GM21528 (cell line): ENCODE measurements around the gene SLC2A10.

Experiments
- ATAC-seq: cut with Tn5 transposase; IDR thresholded peaks from one replicate; pipeline ENCODE4 v1.9.1; 2021; ENCODE audit warnings: mild to moderate bottlenecking, moderate library complexity; ENCODE audit not compliant: unreplicated experiment, low FRiP score

Gene SLC2A10

DNA sequence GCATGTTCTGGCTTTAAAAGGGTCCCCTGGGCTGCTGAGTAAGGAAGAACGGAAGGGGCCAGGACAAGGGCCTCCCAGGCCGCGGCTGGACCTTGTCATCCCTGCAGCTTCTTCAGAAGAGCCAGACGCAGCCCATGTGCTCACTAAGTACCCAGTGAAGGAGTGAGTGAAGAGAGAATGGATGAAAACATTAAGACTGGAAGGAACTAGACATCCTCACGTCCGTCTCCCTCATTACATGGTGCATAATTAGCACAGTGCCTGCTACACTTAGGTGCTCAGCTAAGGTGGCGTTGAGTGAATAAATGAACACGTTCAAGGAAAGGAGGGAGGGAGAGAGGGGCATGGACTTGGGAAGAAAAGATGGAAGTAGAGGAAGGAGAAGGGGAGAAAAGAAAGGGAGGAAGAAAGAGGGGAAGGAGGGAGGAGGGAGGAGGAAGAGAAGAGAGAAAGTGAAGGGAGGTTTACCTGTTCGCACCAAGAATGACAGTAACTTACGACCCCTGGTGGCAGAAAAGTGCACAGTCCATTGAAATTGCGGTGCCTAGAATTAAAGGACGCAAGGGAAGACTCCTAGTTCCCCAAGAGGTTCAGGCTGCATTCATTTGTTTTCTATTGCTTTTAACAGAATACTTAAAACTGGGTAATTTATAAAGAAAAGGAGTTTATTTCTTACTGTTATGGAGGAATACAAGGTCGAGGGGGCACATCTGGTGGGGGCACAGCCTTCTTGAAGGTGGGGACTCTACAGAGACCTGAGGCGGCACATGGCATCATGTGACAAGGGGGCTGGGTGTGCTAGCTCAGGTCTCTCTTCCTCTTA, 28.2 kb upstream of the SLC2A10 start:
- no peak for ATAC-seq

DNA sequence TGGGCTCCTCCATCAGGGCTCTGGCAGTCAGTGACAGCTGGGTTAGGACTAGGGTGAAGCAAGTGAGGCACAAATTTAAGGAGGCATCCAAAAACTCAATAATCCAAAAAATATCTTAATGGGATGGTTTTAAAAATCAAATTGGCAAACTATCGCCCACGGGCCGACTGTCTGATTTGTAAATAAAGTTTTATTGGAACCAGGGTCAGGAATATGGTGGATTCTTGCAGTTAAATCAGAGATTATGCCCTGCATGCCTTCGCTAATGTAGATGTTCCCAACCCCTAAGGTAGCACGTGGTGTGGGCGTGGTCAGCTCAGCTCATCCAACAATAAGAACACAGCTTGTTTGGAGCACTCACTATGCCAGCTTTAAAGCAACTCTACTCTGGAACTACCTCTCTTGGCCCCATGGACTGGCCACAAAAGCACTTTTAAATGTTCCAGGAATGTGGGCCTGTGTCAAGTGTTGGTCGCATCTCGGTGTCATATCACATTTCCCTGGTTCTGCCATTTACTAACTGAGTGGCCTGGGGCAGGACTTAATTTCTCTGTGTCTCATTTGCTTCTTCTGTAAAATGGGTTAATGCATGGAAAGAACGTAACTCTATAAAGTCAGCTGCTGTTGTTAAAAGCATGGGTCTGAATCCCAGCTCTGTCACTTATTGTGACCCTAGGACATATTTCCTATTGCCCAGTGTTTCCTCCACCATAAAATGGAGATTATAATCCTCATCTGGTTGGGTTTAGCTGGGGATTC, 27.2 kb upstream of the SLC2A10 start:
- ATAC-seq, result no peak

DNA sequence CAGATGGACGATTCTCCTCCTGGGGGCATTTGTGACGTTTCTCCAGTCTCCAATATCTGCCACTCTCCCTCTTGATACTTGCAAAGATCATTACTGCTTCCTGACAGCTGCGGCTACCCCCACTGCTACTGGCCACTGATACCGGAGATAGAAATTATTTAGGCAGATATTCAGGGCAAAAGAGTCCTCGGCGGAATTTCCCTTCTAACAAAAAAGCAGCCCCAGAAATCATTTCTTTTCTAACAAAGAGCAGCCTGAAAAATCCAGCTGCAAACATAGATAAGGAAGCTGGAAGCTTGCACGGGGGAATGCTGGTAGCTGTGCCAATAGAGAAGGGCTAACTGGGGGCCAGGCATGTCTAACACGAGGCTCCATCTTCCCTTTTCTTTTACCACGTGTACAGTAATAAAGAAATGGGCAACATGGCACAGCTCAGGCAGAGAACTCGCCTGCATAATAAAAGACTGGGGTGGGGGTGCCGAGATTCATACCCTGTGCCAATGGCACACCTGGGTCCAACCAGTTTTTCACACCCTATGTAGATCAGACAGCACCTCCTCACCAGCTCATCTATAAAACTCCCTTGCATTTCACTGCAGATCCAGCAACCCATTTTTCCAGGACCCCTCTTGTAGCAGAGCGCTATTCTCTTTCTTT, 26.3 kb upstream of the SLC2A10 start:
- ATAC-seq, result no peak

DNA sequence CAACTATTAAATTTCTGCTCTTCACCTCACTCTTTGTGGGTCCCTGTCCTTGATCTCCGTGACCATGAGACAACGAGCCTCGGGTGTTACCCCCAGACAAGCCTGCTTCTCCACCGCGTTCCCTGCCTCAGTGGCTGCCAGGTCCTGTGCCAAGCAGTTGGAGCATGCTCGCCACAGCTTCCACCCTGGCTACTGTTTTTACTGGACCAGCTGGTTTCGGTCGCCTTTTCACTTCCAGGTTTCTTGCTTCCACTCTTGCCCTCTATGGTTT, 25.8 kb upstream of the SLC2A10 start:
- ATAC-seq, result no peak

DNA sequence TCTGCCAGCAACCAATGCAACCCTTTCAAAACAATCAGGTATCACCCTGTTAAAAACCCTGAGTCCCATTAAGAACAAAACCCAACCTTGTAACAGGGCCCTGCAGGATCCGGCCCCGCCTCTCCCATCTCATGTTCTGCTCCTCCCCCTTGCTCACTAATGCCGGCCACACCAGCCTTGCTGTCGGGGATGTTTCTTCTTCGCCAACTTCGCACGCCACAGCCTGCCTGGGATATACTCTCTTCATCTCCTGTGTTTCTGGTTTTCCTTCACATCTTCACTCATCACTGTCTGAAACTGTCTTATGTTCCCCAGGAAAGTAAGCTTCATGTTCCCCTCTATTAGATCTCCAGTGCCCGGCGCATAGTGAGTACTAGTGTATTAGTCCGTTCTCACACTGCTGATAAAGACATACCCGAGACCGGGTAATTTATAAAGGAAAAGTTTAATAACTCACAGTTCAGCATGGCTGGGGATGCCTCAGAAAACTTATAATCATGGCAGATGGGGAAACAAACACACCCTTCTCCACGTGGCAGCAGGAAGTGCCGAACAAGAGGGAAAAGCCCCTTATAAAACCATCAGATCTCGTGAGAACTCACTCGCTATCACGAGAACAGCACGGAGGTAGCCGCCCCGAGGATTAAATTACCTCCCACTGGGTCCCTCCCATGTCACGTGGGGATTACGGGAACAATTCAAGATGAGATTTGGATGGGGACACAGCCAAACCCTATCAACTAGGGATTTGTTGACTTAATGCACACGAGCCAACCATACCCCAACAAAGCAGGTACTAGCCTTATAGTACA, 25.3 kb upstream of the SLC2A10 start:
- no peak for ATAC-seq

DNA sequence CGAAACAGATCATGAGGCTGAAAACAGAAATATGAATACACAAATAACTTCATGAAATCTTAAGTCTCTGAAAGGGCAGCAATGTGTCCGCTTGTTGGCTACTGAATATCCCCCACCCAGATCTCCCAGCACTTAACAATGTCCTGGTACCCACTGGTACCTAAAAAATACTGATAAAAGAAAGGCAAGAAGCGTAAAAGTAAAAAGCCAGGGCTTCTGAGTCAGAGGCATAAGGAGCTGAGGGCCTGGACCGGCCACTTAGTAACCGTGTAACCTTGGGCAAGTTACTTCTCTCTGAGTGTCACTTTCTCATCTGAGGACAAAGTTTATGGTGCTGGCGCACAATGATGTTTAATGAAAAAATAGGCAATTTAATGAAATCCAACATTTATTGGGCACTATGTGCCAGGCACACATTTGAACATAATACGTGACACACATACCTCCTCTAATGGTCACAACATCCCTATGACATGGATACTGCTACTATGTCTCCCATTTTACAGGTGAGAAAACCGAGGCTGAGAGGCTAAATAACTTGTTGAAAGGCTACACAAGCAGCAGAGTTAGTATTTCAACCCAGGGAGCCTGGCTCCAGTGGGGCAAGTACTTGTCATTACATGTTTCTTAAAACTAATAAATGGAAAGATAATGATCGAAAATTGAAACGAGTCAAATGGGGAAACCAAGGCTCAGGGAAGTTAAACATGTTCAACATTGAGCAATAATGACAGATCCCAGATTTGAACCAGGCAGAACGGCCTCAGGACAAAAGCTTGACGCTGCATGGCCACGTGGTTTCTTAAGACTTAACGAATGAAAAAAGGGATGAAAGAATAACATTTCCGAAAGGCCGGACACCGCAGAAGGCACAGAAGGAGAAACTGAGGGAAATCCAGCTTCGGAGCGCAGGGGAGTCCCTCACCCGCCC, 21.0 kb upstream of the SLC2A10 start:
- ATAC-seq, result peak; percentile 1

DNA sequence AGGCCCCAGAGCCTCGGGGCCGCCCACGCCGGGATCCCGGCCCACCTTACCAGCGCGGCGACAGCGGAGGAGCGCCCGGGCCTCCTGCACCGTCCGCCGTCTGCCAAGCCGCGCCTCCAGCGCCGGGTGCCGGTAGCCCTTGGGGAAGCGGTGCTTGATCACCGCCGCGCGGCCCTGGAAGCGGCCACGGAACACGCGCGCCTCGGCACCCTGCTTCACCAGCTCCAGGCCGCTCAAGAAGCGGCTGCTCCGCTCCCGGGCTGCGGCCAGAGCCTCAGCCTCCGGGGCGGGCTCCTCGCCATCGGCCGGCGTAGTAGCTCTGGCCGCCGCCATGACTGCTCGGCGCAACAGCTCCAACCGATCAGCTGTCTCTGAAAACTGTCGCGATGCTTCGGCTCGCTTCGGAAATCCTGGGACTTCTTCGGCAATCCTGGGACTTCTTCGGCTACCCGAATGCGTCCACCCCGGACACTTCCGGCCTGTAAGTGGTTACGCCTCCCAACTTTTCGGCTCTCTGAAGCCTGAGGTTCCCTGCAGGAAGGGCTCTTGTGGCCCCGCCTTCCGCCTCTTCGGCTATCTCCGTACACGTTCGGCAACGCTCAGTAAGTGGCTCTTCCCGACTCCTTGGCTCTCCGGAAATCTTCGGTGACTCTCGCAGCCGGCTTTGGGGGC, 20.2 kb upstream of the SLC2A10 start, which contains the start of gene TP53RK:
TSS of gene TP53RK (minus strand) at position 363 of the 672 bp plus-strand sequence. CDS start at position 333, 30 bp downstream.
- peak; percentile 93 for ATAC-seq

DNA sequence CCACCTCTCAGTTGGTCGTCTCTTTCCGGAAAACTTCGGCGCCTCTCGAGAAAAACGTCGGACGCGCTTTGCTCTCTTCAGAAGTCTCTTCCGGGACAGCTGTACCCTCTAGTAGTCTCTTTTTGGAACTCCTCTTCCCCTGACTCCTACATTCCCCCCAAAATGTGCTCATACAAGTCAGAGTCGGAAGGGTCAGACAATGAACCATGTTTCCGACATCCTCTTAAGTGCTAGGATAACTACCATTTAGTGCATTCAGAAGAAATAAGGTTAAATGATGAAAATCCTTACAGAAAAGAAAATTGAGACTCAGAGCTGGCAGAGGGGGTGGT, 19.7 kb upstream of the SLC2A10 start:
- no peak for ATAC-seq

DNA sequence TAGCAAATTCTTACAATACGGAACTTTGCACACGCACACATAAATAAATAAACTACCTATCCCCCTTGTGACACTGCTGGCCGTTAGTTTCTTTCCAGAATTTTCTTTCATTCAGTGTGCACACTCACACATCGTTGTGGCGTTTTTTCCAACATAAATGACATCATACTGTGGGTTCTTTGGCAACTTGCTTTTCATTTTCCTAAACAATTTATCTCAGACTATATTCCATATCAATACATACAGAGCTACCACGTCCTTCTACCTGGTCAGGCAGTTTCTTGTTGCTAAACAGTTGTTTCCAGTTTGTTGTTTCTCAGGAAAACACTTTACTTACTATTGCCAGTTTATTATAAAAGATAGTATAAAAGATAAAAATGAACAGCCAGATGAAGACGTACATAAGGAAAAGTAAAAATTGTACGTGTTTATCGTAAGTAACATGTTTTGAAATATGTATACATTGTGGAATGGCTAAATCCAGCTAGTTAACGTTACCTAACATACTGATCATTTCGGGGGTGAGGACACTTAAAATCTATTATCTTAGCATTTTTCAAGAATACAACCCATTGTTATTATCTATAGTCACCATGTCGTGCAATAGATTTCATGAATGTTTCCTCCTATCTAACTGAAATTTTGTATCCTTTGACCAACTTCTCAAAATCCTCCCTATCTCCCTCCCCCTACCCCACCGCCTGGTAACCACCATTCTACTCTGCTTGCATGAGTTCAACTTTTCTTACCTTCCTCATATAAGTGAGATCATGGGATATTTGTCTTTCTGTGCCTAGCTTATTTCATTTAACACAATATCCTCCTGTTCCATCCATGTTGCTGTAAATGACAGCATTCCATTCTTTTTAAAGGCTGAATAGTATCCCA, 19.0 kb upstream of the SLC2A10 start:
- ATAC-seq, result no peak

DNA sequence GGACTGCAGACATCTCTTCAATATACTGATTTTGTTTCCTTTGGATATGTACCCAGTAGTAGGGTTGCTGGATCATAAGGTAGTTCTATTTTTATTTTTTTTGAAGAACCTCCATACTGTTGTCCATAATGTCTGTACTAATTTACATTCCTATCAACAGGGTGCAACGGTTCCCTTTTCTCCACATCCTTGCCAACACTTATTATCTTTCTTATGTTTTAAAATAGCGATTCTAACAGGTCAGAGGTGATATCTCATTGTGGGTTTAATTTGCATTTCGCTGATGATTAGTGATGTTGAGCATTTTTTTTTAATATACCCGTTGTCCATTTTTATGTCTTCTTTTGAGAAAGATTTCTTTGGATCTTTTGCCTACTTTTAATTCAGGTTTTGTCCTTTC, 18.3 kb upstream of the SLC2A10 start:
- no peak for ATAC-seq

DNA sequence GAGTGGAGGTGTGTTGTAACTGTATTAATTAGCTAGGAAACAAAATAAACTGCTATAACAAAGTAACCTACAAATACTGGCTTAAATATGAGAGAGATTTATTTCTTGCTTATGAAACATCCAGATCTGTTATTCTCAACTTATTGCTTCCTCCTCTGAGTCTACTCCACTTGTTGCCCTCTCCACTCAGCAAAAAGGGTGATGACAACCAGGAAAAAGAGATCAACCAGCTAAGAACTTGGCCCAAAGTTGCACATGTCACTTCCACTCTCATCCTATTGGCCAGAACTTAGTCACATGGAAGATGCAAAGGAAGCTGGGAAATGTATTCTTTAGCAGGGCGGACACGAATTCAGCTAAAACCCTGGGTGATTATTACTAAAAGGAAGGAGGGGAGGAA, 15.0 kb upstream of the SLC2A10 start:
- ATAC-seq, result no peak

DNA sequence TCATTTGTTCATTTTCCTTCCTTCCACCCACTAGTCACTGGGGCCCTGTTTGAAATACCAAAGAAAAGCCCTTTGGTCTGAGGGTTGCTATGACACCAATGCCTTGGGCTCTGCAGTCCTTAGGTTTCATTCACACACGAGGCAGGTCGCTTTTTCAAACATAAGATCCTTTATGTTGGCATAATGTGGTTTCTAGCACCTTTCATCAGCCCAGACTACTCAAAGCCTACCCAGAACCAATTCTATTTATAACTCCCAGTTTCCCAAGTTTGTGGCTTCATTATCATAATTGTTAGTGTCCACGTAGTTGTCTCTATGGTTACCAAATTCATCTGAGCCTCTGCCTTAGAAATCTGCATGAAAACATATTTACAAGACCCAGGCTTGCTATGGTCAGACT, 13.6 kb upstream of the SLC2A10 start:
- ATAC-seq, result no peak

DNA sequence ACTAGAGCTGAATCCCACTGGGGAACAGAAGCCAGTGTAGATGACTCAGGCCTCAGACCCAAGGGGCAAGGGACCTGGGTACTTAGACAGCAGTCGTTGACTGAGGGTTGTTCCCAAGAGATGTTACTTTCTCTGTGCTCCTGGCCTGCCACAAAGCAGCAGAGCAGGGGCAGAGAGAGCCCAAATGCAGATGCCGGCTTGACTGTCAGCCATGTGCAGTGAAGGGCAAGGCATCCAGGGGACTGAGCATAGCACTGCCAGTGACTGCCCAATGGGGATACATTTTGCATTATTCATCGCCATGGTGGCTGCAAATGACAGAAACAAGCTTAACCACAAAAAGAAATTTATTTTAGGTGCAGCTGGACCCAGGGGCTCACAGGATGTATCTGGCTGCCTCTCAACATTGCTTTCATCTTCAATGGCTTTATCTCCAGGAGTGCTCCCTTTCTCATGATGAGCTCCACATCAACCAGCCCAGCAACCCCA, 12.6 kb upstream of the SLC2A10 start:
- no peak for ATAC-seq

DNA sequence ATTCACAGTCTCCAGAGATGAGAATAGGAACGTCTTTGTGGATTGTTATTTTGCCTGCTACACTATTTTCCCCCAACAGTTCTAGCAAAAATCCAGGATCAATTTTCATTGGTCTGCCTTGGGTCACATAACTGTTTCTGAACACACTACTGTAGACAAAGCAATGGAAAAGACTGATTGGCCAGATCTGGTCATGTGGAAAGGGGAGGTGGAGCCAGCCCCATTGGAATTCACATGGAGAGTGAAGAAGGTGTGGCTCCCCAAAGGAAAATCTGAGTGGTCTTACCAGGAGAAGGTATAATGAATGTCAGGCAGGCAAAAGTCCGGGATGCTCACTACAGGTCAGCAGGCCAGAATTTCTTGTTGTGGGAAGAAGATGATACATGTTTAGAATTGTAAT, 10.7 kb upstream of the SLC2A10 start:
- no peak for ATAC-seq

DNA sequence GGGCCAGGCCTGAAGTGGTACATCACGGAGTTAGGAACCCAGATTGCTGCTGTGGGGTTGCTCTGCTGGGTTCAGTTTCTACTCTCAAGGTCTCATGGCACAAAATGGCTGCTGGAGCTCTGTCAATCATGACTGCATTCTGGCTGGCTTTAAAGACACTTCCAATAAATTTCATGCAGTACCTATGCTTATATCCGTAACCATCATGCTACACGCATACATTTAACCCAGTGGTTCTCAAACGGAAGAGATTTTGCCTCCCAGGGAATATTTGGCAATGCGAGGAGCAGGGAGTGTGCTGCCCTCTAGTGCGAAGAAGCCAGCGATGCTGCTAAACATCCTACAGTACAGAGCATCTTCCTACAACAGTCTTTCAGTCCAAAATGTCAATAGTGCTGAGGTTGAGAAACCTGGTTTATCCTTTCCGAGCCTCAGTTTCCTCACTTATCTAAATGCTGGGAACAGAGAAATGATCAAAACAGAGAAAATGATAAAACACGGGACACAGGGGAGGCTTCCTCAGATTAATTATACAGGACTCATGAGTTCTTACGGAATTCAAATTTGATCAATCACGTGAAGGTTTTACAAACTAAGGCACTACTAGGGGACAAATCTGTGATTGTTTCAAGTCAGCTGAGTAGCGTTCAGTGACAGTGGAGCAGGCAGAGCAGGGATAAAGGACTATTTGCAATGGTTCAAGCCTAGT, 9.6 kb upstream of the SLC2A10 start:
- ATAC-seq, result no peak

DNA sequence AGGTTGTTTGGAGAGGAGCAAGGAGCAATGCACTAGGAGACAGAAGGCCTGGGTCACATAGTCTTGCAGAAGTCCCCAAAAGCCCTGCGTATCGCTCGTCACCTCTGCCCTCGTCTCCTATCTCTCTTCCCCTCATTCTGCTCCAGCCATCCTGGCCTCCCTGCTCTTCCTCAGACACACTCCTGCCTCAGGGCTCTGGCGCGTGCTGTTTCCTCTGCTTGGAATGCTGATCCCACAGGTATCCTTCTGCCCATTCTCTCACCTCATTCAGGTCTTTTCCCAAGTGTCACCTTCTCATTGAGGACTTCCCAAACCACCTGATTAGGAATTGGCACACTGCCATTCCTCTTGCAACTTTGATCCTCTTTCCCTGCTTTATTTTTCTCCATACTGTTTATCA, 9.0 kb upstream of the SLC2A10 start:
- no peak for ATAC-seq

DNA sequence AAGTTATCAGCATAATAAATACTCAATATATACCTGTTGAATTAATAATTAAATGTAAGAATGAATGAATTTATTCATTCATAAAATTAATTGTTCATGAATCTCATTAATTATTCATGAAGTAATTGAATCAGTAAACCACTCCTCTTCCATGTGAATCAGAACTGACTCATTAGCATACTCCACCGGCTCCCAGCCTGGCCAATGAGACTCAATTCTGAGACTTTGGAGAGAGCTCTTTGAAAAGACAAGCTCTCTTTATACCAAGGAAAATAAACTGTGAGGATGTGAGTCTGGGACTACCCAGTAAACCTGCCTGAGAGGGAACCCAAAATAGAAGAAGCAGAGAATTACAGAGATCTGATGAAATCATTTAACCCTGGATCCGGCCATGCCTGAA, 8.4 kb upstream of the SLC2A10 start:
- no peak for ATAC-seq

DNA sequence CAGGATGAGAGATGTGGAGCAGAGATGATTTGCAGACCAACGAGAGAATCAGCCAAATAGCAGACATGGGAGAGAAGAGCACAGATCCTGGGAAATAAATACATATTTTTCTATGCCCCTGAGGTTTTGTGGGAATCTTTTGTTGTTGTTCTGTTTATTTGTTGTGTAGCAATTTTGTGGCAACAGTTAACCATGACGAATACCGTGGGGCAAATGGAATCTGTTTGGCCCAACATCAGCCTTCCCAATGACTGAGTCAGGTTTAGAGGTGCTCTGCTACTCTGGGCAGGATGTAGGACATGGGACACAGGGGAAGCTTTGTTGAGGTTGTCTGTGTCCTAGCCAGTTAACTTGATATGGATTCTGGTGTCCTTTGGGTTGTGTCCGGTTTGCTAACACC, 7.9 kb upstream of the SLC2A10 start:
- ATAC-seq, result no peak
